Endothelial cell of umbilical vein (primary cell): ENCODE results near the gene PELI2. TPM values are rescaled to one million over a fixed set of nuclear protein-coding genes. Genes with fewer than 3 reads are reported as not detected.

Experiments
- BruUV-seq: library from RNA; stranded (reverse); fragments of 400-500 nt; replicated peaks from 2 replicates; lab custom pipeline; 2021; lab: Mats Ljungman, UMichigan
- CTCF ChIA-PET: fragments of 300-600, 350-600 bp; sonication (Branson Sonifier 250); formaldehyde crosslinking; loops from one replicate; lab custom pipeline; 2021; ENCODE audit warnings: antibody characterized with exemption, inconsistent platforms; lab: Charles Lee
- POLR2A ChIA-PET: fragments of 300-600, 350-600 bp; sonication (Branson Sonifier 250); formaldehyde crosslinking; loops from one replicate; lab custom pipeline; 2021; ENCODE audit warnings: antibody characterized with exemption, inconsistent platforms; lab: Charles Lee
- DNase-seq: peaks from one replicate; pipeline ENCODE4 v3.0.0-alpha.2; 2011; ENCODE audit warnings: low read depth, low spot score
- FAIRE-seq: peaks from 2 replicates; lab custom pipeline; 2011; peaks lifted over from hg19 to GRCh38; lab: Jason Lieb, UNC
- H2AFZ ChIP-seq: 2 replicates; pipeline ENCODE4 v1.6.0; 2012; ENCODE audit warnings: low read depth, low read length, control low read depth, inconsistent platforms
- H3K27ac ChIP-seq: 2 replicates; pipeline ENCODE4 v1.5.1; 2011; ENCODE audit warnings: low read depth, mild to moderate bottlenecking, control low read depth, low read length, moderate library complexity; ENCODE audit not compliant: insufficient read depth
- H3K27me3 ChIP-seq, 2 experiments: 2 replicates each; pipeline versions ENCODE4 v1.6.0 to v1.6.1; 2011; ENCODE audit warnings: low read length in 2 of 2, mixed read lengths in 1 of 2; ENCODE audit not compliant: control insufficient read depth in 2 of 2, insufficient read depth in 2 of 2
- H3K36me3 ChIP-seq, 2 experiments: 2 replicates in 1 of 2; 3 replicates in 1 of 2; pipeline ENCODE4 v1.5.1; 2011; ENCODE audit warnings: low read length in 2 of 2, mild to moderate bottlenecking in 1 of 2, moderate library complexity in 1 of 2; ENCODE audit not compliant: control insufficient read depth in 2 of 2, insufficient read depth in 2 of 2; ENCODE audit errors: extremely low read depth in 1 of 2
- H3K4me1 ChIP-seq: 3 replicates; pipeline ENCODE4 v1.5.1; 2011; ENCODE audit warnings: mild to moderate bottlenecking, low read length; ENCODE audit not compliant: control insufficient read depth, insufficient read depth; ENCODE audit errors: extremely low read depth
- H3K4me2 ChIP-seq: 2 replicates; pipeline ENCODE4 v1.6.1; 2011; ENCODE audit warnings: low read length, control low read depth, mixed read lengths; ENCODE audit not compliant: insufficient read depth
- H3K4me3 ChIP-seq, 3 experiments: fragments of 200-600 bp in 1 of 3; sonication (generic), shearing (Covaris generic) in 1 of 3; replicated peaks in 1 of 3; 2 replicates each; pipeline ENCODE4 v1.5.1; 2011 to 2016; ENCODE audit warnings: control low read depth in 3 of 3, low read length in 3 of 3, mild to moderate bottlenecking in 2 of 3, inconsistent platforms in 1 of 3, low read depth in 1 of 3, moderate library complexity in 1 of 3; ENCODE audit not compliant: insufficient read depth in 1 of 3
- H3K79me2 ChIP-seq: 2 replicates; pipeline ENCODE4 v1.6.0; 2012; ENCODE audit warnings: low read length, inconsistent platforms; ENCODE audit not compliant: control insufficient read depth, insufficient read depth
- H3K9ac ChIP-seq: replicated peaks from 2 replicates; pipeline ENCODE3; 2011; ENCODE audit warnings: low read length, control low read depth; ENCODE audit not compliant: insufficient read depth; ENCODE audit errors: extremely low read depth
- H3K9me1 ChIP-seq: replicated peaks from 3 replicates; pipeline ENCODE4 v1.6.0; 2011; ENCODE audit warnings: mild to moderate bottlenecking, low read length; ENCODE audit not compliant: control insufficient read depth, insufficient read depth; ENCODE audit errors: extremely low read depth
- H3K9me3 ChIP-seq: replicated peaks from 2 replicates; pipeline ENCODE4 v1.5.1; 2012; ENCODE audit warnings: low read length, inconsistent platforms; ENCODE audit not compliant: control insufficient read depth, insufficient read depth
- H4K20me1 ChIP-seq: replicated peaks from 2 replicates; pipeline ENCODE3; 2011; ENCODE audit warnings: mild to moderate bottlenecking, low read length; ENCODE audit not compliant: control insufficient read depth, insufficient read depth; ENCODE audit errors: extremely low read depth
- EZH2 ChIP-seq: IDR thresholded peaks from 2 replicates; pipeline ENCODE4 v1.6.1; 2012; ENCODE audit warnings: borderline replicate concordance, low read depth, mild to moderate bottlenecking, moderate library complexity, low read length, inconsistent platforms; ENCODE audit not compliant: severe bottlenecking
- FOS ChIP-seq: IDR thresholded peaks from 2 replicates; pipeline ENCODE4 v1.6.1; 2011; ENCODE audit warnings: mild to moderate bottlenecking, low read length, moderate library complexity, borderline replicate concordance; ENCODE audit not compliant: insufficient read depth
- GATA2 ChIP-seq: IDR thresholded peaks from 2 replicates; pipeline ENCODE4 v1.7.0; 2011; ENCODE audit warnings: low read depth, mild to moderate bottlenecking, moderate library complexity, mixed read lengths, low read length; ENCODE audit not compliant: insufficient read length, insufficient read depth
- JUN ChIP-seq: IDR thresholded peaks from 2 replicates; pipeline ENCODE4 v1.6.1; 2011; ENCODE audit warnings: borderline replicate concordance, low read depth; ENCODE audit not compliant: insufficient read length, insufficient read depth
- MYC ChIP-seq: IDR thresholded peaks from one replicate; pipeline ENCODE4 v1.6.1; 2011; ENCODE audit warnings: mild to moderate bottlenecking, low read depth, low read length
- POLR2A ChIP-seq: IDR thresholded peaks from 2 replicates; pipeline ENCODE4 v1.6.1; 2012; ENCODE audit warnings: low read depth, mild to moderate bottlenecking, control low read depth, low read length
- POLR2AphosphoS5 ChIP-seq: IDR thresholded peaks from 2 replicates; pipeline ENCODE4 v1.6.1; 2012; ENCODE audit warnings: low read depth, mild to moderate bottlenecking, control low read depth, low read length, moderate library complexity; ENCODE audit not compliant: insufficient read depth
- dilution Hi-C: fragments of 300-500 bp; cut with MboI; formaldehyde crosslinking; loops from one replicate; pipeline ENCODE4 v1.15.0; 2019; ENCODE audit warnings: low sequenced_read_pairs; ENCODE audit not compliant: extremely low pct_ligation_motif_present
- intact Hi-C: fragments of 100-400 bp; cut with micrococcal nuclease; formaldehyde crosslinking; loops from one replicate; pipeline ENCODE4 v1.10.0; 2022
- polyA plus RNA-seq, 4 experiments: library from polyadenylated mRNA; depleted of rRNA in 3 of 4; stranded (reverse) in 3 of 4; unstranded in 1 of 4; fragments of >200 nt; gene quantifications; 2 replicates each; pipeline versions ENCODE4 v1.2.1 to v1.2.3, GENCODE V29; 2011 to 2012; ENCODE audit warnings: missing spikeins in 1 of 4
- total RNA-seq: library from RNA; stranded (reverse); gene quantifications from 2 replicates; pipeline ENCODE4 v1.2.3, GENCODE V29; 2021
- TF ChIP-seq, protein P1 (sequence below), 2 donors: IDR thresholded peaks; 1 replicate in 1 of 2; 2 replicates in 1 of 2; pipeline ENCODE4 v1.5.1; 2011; ENCODE audit warnings: low read length in 2 of 2, mild to moderate bottlenecking in 2 of 2, moderate library complexity in 2 of 2, control low read depth in 1 of 2, inconsistent platforms in 1 of 2, low read depth in 1 of 2; ENCODE audit not compliant: insufficient read depth in 1 of 2; ENCODE audit errors: extremely low read depth in 1 of 2
- TF ChIP-seq, protein P2 (sequence below): IDR thresholded peaks from 2 replicates; pipeline ENCODE4 v1.6.1; 2011; ENCODE audit not compliant: insufficient read depth, insufficient read length

Gene PELI2
- total and polyA plus RNA-seq, 2 donors (not counting 3 experiments of a cell fraction or from before 2014, with no cell fraction given), result 11.5 to 13.0 TPM

DNA sequence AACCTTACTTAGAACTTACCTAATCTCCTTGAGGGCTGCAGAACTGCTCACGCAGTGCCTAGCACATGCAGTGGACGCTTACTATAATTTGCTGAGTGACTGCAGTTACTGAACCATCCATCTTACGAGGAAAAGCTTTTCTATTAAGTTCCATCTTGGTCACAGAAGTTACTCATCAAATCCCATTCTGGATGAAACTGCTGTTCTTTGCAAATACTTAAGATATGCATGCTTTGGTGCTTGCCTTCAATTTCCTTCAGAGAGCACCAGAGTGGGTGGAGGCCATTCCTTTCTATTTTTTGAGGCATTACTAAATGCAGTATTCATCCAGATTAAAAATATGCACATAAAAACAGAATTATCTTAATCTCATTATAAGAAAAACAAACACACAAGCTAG is 17.7 kb upstream of the PELI2 start:
- Histone ChIP-seq H4K20me1 (no peaks in the 10 kb centered on the region), H3K9ac (no peak overlapping the region), H3K27me3 (peaks cover 13 to 22% of the 10 kb centered on the region in 2 experiments), H3K4me3 (no peak overlapping the region), H3K4me1 (no peaks in the 10 kb centered on the region), H3K79me2 (no peaks in the 10 kb centered on the region), H3K9me3 (no peaks in the 10 kb centered on the region), H3K4me2 (no peak overlapping the region), H3K9me1 (no peaks in the 10 kb centered on the region), H3K36me3 (no peaks in the 10 kb centered on the region), H3K27ac (no peak overlapping the region), H2AFZ (no peak overlapping the region)
- TF ChIP-seq, protein P1, sequence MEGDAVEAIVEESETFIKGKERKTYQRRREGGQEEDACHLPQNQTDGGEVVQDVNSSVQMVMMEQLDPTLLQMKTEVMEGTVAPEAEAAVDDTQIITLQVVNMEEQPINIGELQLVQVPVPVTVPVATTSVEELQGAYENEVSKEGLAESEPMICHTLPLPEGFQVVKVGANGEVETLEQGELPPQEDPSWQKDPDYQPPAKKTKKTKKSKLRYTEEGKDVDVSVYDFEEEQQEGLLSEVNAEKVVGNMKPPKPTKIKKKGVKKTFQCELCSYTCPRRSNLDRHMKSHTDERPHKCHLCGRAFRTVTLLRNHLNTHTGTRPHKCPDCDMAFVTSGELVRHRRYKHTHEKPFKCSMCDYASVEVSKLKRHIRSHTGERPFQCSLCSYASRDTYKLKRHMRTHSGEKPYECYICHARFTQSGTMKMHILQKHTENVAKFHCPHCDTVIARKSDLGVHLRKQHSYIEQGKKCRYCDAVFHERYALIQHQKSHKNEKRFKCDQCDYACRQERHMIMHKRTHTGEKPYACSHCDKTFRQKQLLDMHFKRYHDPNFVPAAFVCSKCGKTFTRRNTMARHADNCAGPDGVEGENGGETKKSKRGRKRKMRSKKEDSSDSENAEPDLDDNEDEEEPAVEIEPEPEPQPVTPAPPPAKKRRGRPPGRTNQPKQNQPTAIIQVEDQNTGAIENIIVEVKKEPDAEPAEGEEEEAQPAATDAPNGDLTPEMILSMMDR (IDR thresholded peaks at IDR 0.05; ENCODE audit: extremely low read depth in 1 of 2, insufficient read depth in 1 of 2, low read depth in 1 of 2, low read length in 2 of 2), result no peak
- no peak for TF ChIP-seq JUN
- TF ChIP-seq EZH2, result no peak
- TF ChIP-seq, protein P2, sequence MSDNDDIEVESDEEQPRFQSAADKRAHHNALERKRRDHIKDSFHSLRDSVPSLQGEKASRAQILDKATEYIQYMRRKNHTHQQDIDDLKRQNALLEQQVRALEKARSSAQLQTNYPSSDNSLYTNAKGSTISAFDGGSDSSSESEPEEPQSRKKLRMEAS, result no peak
- TF ChIP-seq POLR2AphosphoS5, result no peak
- TF ChIP-seq FOS, result no peak
- TF ChIP-seq GATA2, result no peak
- TF ChIP-seq MYC, result no peak
- no peak for TF ChIP-seq POLR2A
- intact Hi-C loops, result no loop called here
- BruUV-seq, result no TSS peak
- no peak for DNase-seq
- dilution Hi-C loops, result no loop called here
- CTCF ChIA-PET, result no interaction called here
- no peak for FAIRE-seq
- POLR2A ChIA-PET, result no interaction called here
